HL-60 (cell line): ENCODE results near the gene CBLB.

ENCODE experiments used
- GABPA ChIP-seq: IDR thresholded peaks from 2 replicates; pipeline ENCODE4 v1.6.1; 2012; ENCODE audit warnings: low read depth
- POLR2AphosphoS5 ChIP-seq: IDR thresholded peaks from 2 replicates; pipeline ENCODE4 v1.6.1; 2012; ENCODE audit warnings: low read depth
- SPI1 ChIP-seq: IDR thresholded peaks from 2 replicates; pipeline ENCODE4 v1.6.1; 2012; ENCODE audit warnings: low read depth, mild to moderate bottlenecking, borderline replicate concordance
- TF ChIP-seq, protein P1 (sequence below): IDR thresholded peaks from one replicate; pipeline ENCODE4 v1.5.1; 2011; ENCODE audit warnings: low read length, control low read depth, inconsistent platforms; ENCODE audit not compliant: insufficient read depth
- TF ChIP-seq, protein P2 (sequence below): IDR thresholded peaks from 2 replicates; pipeline ENCODE4 v1.6.1; 2012; ENCODE audit warnings: low read depth; ENCODE audit not compliant: insufficient replicate concordance

DNA sequence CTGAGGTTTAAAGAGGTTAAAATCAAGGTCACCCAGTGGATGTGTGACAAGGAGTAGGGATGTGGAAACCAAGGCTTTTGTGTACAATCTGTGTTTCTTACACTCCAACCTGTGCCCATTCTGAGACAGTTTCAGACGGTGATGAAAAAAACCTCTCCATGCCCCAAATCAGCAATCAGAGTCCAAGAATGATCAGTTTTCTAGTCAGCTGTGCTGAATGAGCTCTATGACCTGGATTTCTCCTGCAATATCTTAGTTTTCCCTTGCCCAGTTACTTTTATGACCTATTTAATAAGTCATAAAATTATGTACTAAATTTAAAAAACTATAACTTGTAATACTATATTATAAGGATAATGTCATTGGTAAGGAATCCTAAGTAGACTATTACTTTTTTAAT is 37.5 kb upstream of the CBLB start:
- TF ChIP-seq, protein P1, sequence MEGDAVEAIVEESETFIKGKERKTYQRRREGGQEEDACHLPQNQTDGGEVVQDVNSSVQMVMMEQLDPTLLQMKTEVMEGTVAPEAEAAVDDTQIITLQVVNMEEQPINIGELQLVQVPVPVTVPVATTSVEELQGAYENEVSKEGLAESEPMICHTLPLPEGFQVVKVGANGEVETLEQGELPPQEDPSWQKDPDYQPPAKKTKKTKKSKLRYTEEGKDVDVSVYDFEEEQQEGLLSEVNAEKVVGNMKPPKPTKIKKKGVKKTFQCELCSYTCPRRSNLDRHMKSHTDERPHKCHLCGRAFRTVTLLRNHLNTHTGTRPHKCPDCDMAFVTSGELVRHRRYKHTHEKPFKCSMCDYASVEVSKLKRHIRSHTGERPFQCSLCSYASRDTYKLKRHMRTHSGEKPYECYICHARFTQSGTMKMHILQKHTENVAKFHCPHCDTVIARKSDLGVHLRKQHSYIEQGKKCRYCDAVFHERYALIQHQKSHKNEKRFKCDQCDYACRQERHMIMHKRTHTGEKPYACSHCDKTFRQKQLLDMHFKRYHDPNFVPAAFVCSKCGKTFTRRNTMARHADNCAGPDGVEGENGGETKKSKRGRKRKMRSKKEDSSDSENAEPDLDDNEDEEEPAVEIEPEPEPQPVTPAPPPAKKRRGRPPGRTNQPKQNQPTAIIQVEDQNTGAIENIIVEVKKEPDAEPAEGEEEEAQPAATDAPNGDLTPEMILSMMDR: no peak
- TF ChIP-seq GABPA (no peak), POLR2AphosphoS5 (no peak), SPI1 (no peak)
- TF ChIP-seq, protein P2, sequence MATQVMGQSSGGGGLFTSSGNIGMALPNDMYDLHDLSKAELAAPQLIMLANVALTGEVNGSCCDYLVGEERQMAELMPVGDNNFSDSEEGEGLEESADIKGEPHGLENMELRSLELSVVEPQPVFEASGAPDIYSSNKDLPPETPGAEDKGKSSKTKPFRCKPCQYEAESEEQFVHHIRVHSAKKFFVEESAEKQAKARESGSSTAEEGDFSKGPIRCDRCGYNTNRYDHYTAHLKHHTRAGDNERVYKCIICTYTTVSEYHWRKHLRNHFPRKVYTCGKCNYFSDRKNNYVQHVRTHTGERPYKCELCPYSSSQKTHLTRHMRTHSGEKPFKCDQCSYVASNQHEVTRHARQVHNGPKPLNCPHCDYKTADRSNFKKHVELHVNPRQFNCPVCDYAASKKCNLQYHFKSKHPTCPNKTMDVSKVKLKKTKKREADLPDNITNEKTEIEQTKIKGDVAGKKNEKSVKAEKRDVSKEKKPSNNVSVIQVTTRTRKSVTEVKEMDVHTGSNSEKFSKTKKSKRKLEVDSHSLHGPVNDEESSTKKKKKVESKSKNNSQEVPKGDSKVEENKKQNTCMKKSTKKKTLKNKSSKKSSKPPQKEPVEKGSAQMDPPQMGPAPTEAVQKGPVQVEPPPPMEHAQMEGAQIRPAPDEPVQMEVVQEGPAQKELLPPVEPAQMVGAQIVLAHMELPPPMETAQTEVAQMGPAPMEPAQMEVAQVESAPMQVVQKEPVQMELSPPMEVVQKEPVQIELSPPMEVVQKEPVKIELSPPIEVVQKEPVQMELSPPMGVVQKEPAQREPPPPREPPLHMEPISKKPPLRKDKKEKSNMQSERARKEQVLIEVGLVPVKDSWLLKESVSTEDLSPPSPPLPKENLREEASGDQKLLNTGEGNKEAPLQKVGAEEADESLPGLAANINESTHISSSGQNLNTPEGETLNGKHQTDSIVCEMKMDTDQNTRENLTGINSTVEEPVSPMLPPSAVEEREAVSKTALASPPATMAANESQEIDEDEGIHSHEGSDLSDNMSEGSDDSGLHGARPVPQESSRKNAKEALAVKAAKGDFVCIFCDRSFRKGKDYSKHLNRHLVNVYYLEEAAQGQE: no peak
